Measurements from ENCODE around the gene TBC1D8. TPM values are rescaled to one million over a fixed set of nuclear protein-coding genes. Genes with fewer than 3 reads are reported as not detected.

Gene TBC1D8
- total and polyA plus RNA-seq, 2 of the 8 experiments (the other 6 are each of a cell fraction or from before 2014, with no cell fraction given): 20.8 to 21.8 TPM

- Histone ChIP-seq H3K79me2 (ENCODE audit: control insufficient read depth in 1 of 2, insufficient read depth in 2 of 2, low read length in 2 of 2) (peaks cover 0 to 57% of the 10 kb centered on the region in 2 experiments; a peak in 3 of 4 replicates), H4K5ac (ENCODE audit: insufficient read length, low read depth, low read length) (no peak overlapping the region), H3K9ac (replicated peaks in 1 of 4; ENCODE audit: extremely low read depth in 1 of 4, low read depth in 3 of 4, low read length in 3 of 4) (no peak overlapping the region), H3K18ac (ENCODE audit: extremely low read depth, low read length) (no peak overlapping the region), H3K9me3 (ENCODE audit: insufficient read depth in 2 of 2, low read depth in 1 of 2, low read length in 1 of 2) (no peaks in the 10 kb centered on the region), H2BK5ac (ENCODE audit: low read depth, low read length) (no peak overlapping the region), H3K27ac (ENCODE audit: low read depth, low read length) (no peak overlapping the region), H3K23ac (ENCODE audit: insufficient read length) (no peak overlapping the region), H3K14ac (ENCODE audit: insufficient read length) (no peak overlapping the region), H2BK20ac (ENCODE audit: low read length) (no peak overlapping the region), H2AK5ac (ENCODE audit: low read depth, low read length) (no peak overlapping the region), H3K79me1 (ENCODE audit: low read depth, low read length) (peaks cover 5% of the 10 kb centered on the region), H3K36me3 (ENCODE audit: control insufficient read depth in 2 of 4, insufficient read depth in 4 of 4, low read length in 3 of 4) (no peaks in the 10 kb centered on the region), H2BK120ac (replicated peaks; ENCODE audit: low read depth, low read length) (no peak overlapping the region), H4K8ac (ENCODE audit: extremely low read depth, insufficient read depth, low read length) (no peak overlapping the region), H4K20me1 (replicated peaks in 1 of 2; ENCODE audit: control insufficient read depth in 1 of 2, insufficient read depth in 2 of 2, low read length in 2 of 2) (peaks cover under 1 to 2% of the 10 kb centered on the region in 2 experiments), H2AFZ (ENCODE audit: low read length) (no peak overlapping the region), H3K23me2 (ENCODE audit: low read depth, low read length) (no peaks in the 10 kb centered on the region), H4K91ac (replicated peaks; ENCODE audit: insufficient read length, low read length) (no peak overlapping the region), H3K56ac (replicated peaks; ENCODE audit: insufficient read length, low read depth, low read length) (no peak overlapping the region), H3K4me1 (replicated peaks in 1 of 4; ENCODE audit: control insufficient read depth in 3 of 4, insufficient read depth in 4 of 4, low read length in 3 of 4) (peaks cover 2 to 9% (median 7%) of the 10 kb centered on the region in 4 experiments), H2BK12ac (ENCODE audit: low read depth, low read length) (no peak overlapping the region), H3K4me2 (ENCODE audit: insufficient read depth in 1 of 2, low read depth in 2 of 2, low read length in 2 of 2) (no peak overlapping the region), H3K4me3 (ENCODE audit: extremely low read depth in 1 of 4, insufficient read depth in 2 of 4, low read depth in 3 of 4, low read length in 4 of 4) (no peak overlapping the region), H3K27me3 (replicated peaks in 1 of 4; ENCODE audit: control insufficient read depth in 3 of 4, extremely low read depth in 1 of 4, insufficient read depth in 3 of 4, low read length in 3 of 4) (no peaks in the 10 kb centered on the region), H2BK15ac (ENCODE audit: low read length) (no peak overlapping the region), H3K4ac (replicated peaks; ENCODE audit: insufficient read length, low read depth, low read length) (no peak overlapping the region)
- 86% methylated on average over 2 of the region's 2 CpGs; no CpG with 5 or more reads in 1 of the 2 experiments for WGBS, 2 experiments (ENCODE audit: extremely low coverage in 1 of 2, insufficient coverage in 1 of 2, insufficient read length in 1 of 2, insufficient replicate concordance in 2 of 2, low coverage in 1 of 2, low lambda C conversion rate in 2 of 2, missing lambda C conversion rate in 1 of 2)
- no peak for FAIRE-seq
- ChIA-PET POLR2A (ENCODE audit: partially characterized antibody) (no interaction called here), CTCF (ENCODE audit: partially characterized antibody) (interaction anchor here (0.7 to 1.7 kb wide), 5 partner anchors 19 to 81 kb away, joined by 3 to 6 read pairs (median 3); no protein-coding TSS in a partner anchor)
- TF ChIP-seq TEAD4 (IDR thresholded peaks at IDR 0.05; ENCODE audit: low read depth, low read length) (no peak), TAF7 (optimal IDR thresholded peaks at IDR 0.05; ENCODE audit: borderline replicate concordance, low read depth, low read length) (no peak), SP1 (IDR thresholded peaks at IDR 0.05; ENCODE audit: low read depth, low read length) (no peak), POLR2AphosphoS5 (IDR thresholded peaks at IDR 0.05; ENCODE audit: low read depth, low read length) (no peak), RNF2 (IDR thresholded peaks at IDR 0.05; ENCODE audit: borderline replicate concordance, low read depth, low read length, missing control alignments, poor library complexity, severe bottlenecking) (no peak), CBX8 (IDR thresholded peaks at IDR 0.05; ENCODE audit: borderline replicate concordance, low read depth, low read length) (no peak), YY1 (IDR thresholded peaks at IDR 0.05; ENCODE audit: low read depth, low read length) (no peak), SRF (IDR thresholded peaks at IDR 0.05; ENCODE audit: low read depth, low read length) (no peak)
- no peak for DNase-seq (ENCODE audit: low read depth in 1 of 2, low spot score in 2 of 2)
Observed at GRCh38 chr2:101119431-101119830, 31.8 kb downstream of the TBC1D8 start.
